Measurements from ENCODE around the gene OPCML. TPM values are rescaled to one million over a fixed set of nuclear protein-coding genes. Genes with fewer than 3 reads are reported as not detected.

The OPCML gene
- total RNA-seq, 2 donors from 2014 or later: 0.34 TPM; not detected in 1

DNA sequence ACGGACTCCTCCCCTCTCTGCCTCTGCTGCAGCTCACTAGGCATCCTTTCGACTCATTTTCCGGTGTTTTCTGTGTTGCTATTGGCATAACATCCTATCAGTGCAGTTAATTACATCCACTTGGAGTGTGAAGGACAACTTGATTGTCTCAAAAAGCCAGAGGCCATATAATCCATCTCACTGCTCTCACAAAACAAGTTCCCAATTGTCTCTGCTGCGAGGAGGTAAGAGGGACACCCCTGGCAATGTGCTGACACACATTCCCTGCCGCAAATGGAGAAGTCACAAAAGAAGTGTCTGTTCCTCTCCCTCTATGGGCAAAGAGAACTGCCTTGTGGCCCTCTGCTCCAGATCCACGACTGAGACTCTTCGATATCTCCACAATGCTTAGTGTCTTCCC is 618.4 kb downstream of the OPCML start:
- no peaks in the 10 kb centered on the region for H3K36me3 ChIP-seq
- WGBS: 77% methylated on average over 7 of the region's 7 CpGs
- no peaks in the 10 kb centered on the region for H3K9me3 ChIP-seq
- TF ChIP-seq POLR2AphosphoS5 (IDR thresholded peaks at IDR 0.05): no peak
- TF ChIP-seq, protein P1, sequence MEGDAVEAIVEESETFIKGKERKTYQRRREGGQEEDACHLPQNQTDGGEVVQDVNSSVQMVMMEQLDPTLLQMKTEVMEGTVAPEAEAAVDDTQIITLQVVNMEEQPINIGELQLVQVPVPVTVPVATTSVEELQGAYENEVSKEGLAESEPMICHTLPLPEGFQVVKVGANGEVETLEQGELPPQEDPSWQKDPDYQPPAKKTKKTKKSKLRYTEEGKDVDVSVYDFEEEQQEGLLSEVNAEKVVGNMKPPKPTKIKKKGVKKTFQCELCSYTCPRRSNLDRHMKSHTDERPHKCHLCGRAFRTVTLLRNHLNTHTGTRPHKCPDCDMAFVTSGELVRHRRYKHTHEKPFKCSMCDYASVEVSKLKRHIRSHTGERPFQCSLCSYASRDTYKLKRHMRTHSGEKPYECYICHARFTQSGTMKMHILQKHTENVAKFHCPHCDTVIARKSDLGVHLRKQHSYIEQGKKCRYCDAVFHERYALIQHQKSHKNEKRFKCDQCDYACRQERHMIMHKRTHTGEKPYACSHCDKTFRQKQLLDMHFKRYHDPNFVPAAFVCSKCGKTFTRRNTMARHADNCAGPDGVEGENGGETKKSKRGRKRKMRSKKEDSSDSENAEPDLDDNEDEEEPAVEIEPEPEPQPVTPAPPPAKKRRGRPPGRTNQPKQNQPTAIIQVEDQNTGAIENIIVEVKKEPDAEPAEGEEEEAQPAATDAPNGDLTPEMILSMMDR (IDR thresholded peaks at IDR 0.05): no peak
- TF ChIP-seq POLR2A (IDR thresholded peaks at IDR 0.05): no peak
- H3K27ac ChIP-seq: no peak overlapping the region
- H3K4me1 ChIP-seq (replicated peaks): no peaks in the 10 kb centered on the region
- no peak for DNase-seq (ENCODE audit: low spot score)
- no peaks in the 10 kb centered on the region for H3K27me3 ChIP-seq (replicated peaks; ENCODE audit: insufficient read depth)
- no peak overlapping the region for H3K4me3 ChIP-seq
- intact Hi-C loops (cut with DNase I): no loop called here

DNA sequence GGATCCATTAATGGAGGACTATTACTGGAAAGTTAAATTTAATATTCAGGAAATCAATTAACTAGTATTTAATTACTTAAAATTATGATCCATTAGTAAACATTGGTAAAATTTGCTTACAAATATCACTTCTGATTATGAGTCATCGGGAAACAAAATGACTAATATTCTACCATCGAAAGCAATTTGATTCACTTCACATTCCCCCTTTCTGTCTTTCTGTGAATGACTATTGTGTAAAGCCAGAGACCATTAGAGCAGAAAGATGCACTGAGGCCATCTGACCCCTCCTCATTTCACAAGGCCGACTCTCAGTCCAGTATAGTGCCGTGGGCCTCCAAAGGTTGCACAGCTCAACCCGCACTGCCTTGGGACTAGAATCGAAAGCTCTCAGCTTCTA is 619.0 kb downstream of the OPCML start:
- H3K27ac ChIP-seq: no peak overlapping the region
- intact Hi-C loops (cut with DNase I): no loop called here
- DNase-seq (ENCODE audit: low spot score): no peak
- TF ChIP-seq POLR2AphosphoS5 (IDR thresholded peaks at IDR 0.05): no peak
- TF ChIP-seq, protein P1 (IDR thresholded peaks at IDR 0.05): no peak
- TF ChIP-seq POLR2A (IDR thresholded peaks at IDR 0.05): no peak
- H3K9me3 ChIP-seq: no peaks in the 10 kb centered on the region
- no peaks in the 10 kb centered on the region for H3K27me3 ChIP-seq (replicated peaks; ENCODE audit: insufficient read depth)
- no peak overlapping the region for H3K4me3 ChIP-seq
- WGBS: 94% methylated on average over 6 of the region's 6 CpGs
- H3K36me3 ChIP-seq: no peaks in the 10 kb centered on the region
- H3K4me1 ChIP-seq (replicated peaks): no peaks in the 10 kb centered on the region

DNA sequence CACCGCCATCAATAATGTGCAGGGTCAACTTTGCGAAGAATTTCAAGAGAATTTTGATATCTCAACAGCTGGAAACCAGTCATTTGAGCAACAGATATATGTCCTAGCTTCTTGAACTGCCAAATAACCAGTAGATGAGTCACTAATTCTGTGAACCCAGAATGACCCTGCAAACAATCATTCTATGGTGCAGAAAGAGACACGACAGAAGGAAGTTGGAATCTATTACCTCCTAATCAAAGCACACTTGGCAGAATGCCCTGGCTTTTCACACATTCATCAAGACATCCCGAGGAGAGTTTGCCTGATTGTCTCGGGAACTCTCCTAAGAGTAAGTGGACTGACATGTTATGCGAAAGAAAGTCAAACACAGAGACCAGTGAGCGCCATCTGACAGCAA is 621.1 kb downstream of the OPCML start:
- TF ChIP-seq POLR2AphosphoS5 (IDR thresholded peaks at IDR 0.05) (no peak), POLR2A (IDR thresholded peaks at IDR 0.05) (no peak)
- TF ChIP-seq, protein P1 (IDR thresholded peaks at IDR 0.05): no peak
- Histone ChIP-seq H3K27me3 (replicated peaks; ENCODE audit: insufficient read depth) (no peaks in the 10 kb centered on the region), H3K4me3 (no peak overlapping the region), H3K4me1 (replicated peaks) (no peaks in the 10 kb centered on the region), H3K27ac (no peak overlapping the region), H3K9me3 (no peaks in the 10 kb centered on the region), H3K36me3 (no peaks in the 10 kb centered on the region)
- WGBS: 42% methylated on average over 7 of the region's 7 CpGs
- intact Hi-C loops (cut with DNase I): no loop called here
- DNase-seq (ENCODE audit: low spot score): no peak

DNA sequence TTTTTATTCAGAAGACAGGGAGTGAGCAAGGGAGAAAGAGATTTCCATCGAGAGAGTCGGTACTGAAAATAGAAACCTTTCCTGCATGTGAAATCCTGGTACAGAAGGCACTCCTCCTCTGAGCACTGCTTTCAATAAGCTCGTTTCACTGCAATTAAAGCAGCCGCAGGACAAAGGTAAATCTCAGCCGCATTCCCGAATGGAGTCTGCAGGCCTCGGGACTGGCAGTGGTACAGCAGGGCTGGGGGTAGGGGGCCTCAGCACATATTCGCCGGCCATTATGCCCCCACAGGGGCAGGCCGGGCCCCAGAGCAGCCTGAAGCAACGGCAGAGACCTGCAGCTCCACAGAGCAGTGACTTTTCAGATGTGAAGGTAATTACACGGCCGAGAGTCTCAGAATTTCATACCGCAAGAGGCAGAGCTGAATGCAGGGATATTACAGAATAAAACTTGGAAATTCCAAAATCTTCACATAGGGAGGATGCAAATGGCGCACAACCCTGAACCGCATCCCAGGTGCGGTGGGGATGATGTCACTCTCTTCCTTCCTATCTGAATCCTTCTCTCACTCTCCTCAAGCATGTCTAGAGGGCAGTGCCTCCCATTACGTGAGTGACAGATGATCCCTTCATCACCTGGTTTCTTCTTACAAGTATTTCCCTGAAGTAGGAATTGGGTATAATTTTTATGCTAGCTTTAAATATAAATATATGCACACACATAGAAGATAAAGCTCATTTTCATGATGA is 622.1 kb downstream of the OPCML start:
- no peaks in the 10 kb centered on the region for H3K27me3 ChIP-seq (replicated peaks; ENCODE audit: insufficient read depth)
- H3K4me1 ChIP-seq (replicated peaks): no peaks in the 10 kb centered on the region
- no peak overlapping the region for H3K27ac ChIP-seq
- 59% methylated on average over 18 of the region's 18 CpGs for WGBS
- TF ChIP-seq POLR2AphosphoS5 (IDR thresholded peaks at IDR 0.05): no peak
- TF ChIP-seq, protein P1 (IDR thresholded peaks at IDR 0.05): no peak
- no peak for TF ChIP-seq POLR2A (IDR thresholded peaks at IDR 0.05)
- H3K4me3 ChIP-seq: no peak overlapping the region
- intact Hi-C loops (cut with DNase I): no loop called here
- no peaks in the 10 kb centered on the region for H3K9me3 ChIP-seq
- no peaks in the 10 kb centered on the region for H3K36me3 ChIP-seq
- no peak for DNase-seq (ENCODE audit: low spot score)

DNA sequence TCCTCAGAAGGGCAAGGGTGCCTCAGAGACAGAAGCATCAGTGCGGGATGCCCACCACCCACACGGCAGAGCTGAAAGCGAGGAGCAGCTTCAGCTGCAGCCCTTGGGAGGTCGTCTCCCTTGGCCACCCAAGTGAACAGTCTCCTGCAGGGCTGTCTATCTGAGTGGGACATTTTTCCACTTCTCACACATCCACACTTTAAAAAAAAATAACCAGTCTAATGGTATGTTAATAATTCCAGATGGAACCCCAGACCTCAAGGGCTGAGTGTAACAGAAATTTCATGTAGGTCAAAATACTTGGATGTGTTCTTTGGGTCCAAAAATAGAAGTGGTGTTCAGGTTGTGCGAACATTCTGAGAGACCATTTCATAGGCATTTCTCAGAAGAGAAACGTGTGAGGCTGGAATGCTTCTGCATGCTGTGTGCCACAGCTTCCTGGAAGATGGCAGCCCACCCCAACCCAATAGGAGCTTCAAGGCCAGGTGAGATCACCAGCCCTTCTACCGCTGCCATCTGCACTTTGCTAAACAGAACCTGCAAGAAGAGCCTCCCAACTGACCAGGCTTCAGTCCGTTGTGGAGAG is 623.2 kb downstream of the OPCML start:
- DNase-seq (ENCODE audit: low spot score): no peak
- Histone ChIP-seq H3K27me3 (replicated peaks; ENCODE audit: insufficient read depth) (no peaks in the 10 kb centered on the region), H3K4me1 (replicated peaks) (no peaks in the 10 kb centered on the region), H3K27ac (no peak overlapping the region), H3K9me3 (no peaks in the 10 kb centered on the region), H3K36me3 (no peaks in the 10 kb centered on the region), H3K4me3 (no peak overlapping the region)
- WGBS: 94% methylated on average over 8 of the region's 8 CpGs
- TF ChIP-seq, protein P1 (IDR thresholded peaks at IDR 0.05): no peak
- no peak for TF ChIP-seq POLR2AphosphoS5 (IDR thresholded peaks at IDR 0.05)
- TF ChIP-seq POLR2A (IDR thresholded peaks at IDR 0.05): no peak
- intact Hi-C loops (cut with DNase I): no loop called here

All from prostate gland (tissue), 2 donors.